Measurements from ENCODE around the gene EEPD1.

EEPD1 gene

DNA sequence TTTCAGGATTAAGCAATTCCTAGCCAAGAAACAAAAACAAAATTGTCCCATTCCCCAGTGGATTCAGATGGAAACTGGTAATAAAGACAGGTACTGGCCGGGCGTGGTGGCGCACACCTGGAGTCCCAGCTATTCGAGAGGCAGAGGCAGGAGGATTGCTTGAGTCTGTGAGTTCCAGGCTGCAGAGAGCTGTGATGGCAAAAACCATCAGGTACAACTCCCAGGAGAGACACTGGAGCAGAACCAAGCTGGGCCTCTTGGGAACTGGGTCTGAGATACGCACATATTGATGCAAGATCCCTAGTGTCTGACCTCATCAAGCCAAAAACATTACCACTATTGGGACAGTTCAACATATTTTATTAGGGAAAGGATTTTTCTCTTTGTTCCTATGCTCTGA, 152.6 kb downstream of the EEPD1 start:
- H3K27ac Mint-ChIP-seq = no peak overlapping the region
- H3K36me3 Mint-ChIP-seq = no peaks in the 10 kb centered on the region
- no peak for ATAC-seq

DNA sequence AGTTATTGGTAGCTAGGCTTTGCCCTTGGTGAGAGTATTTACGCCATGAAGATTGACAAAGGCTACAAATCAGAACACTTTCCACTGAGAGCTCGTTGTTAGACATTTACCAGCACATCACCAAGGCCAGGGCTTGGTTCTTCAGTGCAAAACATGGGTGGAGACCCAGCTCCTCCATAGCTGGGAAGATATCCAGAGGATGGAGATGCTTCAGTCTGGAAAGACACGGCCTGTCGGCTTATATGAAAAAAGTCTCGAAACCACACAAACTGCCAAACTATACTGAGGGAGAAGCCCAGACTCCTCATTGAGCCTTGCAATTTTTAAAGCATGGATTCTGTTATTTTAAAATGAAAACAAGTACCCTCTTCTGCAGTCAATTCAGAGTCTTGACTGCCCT, 153.2 kb downstream of the EEPD1 start:
- no peak overlapping the region for H3K27ac Mint-ChIP-seq
- H3K9me3 Mint-ChIP-seq = no peaks in the 10 kb centered on the region
- H3K4me1 Mint-ChIP-seq = no peaks in the 10 kb centered on the region
- H3K4me3 Mint-ChIP-seq = no peak overlapping the region
- no peaks in the 10 kb centered on the region for H3K36me3 Mint-ChIP-seq
- no peaks in the 10 kb centered on the region for H3K27me3 Mint-ChIP-seq
- no peak for ATAC-seq

More for the DNA sequence above, 152.6 kb downstream of the EEPD1 start:
- Mint-ChIP-seq H3K4me3 (no peak overlapping the region), H3K4me1 (no peaks in the 10 kb centered on the region), H3K27me3 (no peaks in the 10 kb centered on the region), H3K9me3 (no peaks in the 10 kb centered on the region)

DNA sequence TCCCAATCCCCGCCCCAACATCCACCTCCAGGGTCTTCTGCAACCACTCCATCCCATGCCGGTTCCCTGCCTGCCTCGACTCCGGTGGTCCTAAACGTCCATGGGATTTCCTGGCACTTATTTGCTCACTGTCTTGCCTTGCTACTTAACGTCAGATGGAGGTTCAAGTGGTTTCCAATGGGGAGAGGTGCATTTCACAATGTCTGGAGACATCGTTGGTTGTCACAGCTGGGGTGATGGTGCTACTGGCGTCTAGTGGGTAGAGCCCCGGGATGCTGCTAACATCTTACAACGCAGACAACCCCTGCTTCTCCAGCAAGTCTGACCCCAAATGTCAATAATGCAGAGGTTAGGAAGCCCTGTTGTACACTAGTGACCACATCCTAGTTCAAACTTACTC, 153.7 kb downstream of the EEPD1 start:
- Mint-ChIP-seq H3K27me3 (no peaks in the 10 kb centered on the region), H3K4me1 (no peaks in the 10 kb centered on the region), H3K27ac (no peak overlapping the region), H3K4me3 (no peak overlapping the region), H3K9me3 (no peaks in the 10 kb centered on the region), H3K36me3 (no peaks in the 10 kb centered on the region)
- ATAC-seq = no peak

DNA sequence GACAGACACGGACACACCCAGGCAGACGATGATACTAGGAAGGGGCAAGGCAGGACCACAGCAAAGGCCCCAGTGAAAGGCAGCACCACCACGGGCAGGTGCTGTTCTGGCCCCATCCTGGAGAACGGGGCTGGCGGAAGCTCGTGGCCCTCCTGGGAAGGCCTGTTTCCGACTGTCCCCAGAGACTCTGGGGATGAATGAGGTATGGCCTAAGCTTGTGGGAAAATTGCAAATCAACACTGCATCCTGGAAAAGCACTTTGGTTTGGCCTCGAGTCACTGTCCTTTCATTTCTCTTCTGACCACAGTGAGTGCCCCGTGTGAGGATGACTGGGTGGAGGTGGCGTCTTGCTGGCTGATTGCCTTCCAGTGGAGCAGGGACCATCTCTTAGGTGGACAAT, 155.0 kb downstream of the EEPD1 start:
- no peak for ATAC-seq
- no peak overlapping the region for H3K27ac Mint-ChIP-seq
- H3K9me3 Mint-ChIP-seq = no peaks in the 10 kb centered on the region
- peaks cover 8% of the 10 kb centered on the region for H3K4me1 Mint-ChIP-seq
- no peak overlapping the region for H3K4me3 Mint-ChIP-seq
- no peaks in the 10 kb centered on the region for H3K27me3 Mint-ChIP-seq
- H3K36me3 Mint-ChIP-seq = no peaks in the 10 kb centered on the region

DNA sequence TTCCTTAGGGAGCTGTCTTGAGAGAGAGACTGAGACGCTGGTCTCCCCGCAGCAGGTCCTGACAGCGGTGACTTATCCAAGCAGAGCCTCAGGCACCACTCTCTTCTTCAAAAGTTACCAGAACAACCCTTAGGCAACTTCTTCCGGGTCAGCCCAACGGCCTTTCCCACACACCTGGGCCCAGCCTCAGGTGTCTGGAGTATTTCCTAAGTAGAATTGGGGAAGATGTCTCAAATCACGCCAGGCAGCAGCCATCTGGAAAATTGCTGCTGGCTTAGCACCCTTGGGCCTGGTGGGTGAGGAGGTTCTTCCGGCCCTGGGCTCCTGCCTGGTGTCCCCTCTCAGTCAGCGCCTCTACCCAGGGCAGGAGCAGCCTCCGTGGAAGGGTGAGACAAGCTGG, 156.2 kb downstream of the EEPD1 start:
- Mint-ChIP-seq H3K36me3 (no peaks in the 10 kb centered on the region), H3K27me3 (no peaks in the 10 kb centered on the region), H3K27ac (no peak overlapping the region), H3K4me1 (peaks cover 8% of the 10 kb centered on the region), H3K4me3 (no peak overlapping the region), H3K9me3 (no peaks in the 10 kb centered on the region)
- ATAC-seq = no peak

DNA sequence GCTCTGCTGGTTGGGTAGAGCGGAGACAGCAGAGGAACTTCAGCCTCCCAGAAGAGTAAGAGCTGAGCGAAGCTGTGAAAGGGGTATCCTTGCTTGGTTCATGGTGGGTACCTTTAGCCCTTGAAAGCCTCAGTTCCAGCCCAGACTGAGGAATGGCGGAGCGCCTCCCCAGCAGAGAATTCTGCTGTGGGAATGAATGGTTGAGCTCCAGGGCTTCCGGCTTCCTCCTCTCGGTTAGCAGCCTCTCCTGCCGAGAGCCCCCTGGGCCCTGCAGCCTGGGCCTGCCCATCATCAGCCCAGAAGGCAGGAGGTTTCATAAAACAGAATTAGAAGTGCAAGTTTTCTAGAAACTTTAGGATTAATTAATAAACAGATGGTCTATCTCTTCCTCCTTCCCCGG, 156.7 kb downstream of the EEPD1 start:
- ATAC-seq = no peak
- Mint-ChIP-seq H3K27me3 (no peaks in the 10 kb centered on the region), H3K9me3 (no peaks in the 10 kb centered on the region), H3K4me1 (peaks cover 8% of the 10 kb centered on the region), H3K4me3 (no peak overlapping the region), H3K36me3 (no peaks in the 10 kb centered on the region), H3K27ac (no peak overlapping the region)

DNA sequence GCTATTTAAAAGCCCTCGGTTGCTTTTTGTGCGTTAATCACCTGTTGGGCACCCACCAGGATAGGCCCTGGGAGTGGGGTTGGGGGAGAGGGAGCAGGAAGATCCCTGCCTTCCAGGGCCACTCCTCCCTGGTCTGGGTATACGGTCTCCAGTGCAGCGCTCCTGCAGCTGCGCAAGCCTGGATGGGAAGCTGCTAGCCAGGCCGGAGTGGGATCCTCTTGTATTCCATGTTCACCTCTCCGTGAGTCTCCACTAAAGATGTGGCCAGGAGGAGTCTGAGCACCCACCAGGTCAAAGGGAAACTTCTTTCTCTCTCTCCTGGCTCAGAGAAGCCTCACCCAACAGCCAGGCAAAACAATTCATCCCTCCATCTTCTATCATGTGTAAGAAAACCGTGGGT, 157.8 kb downstream of the EEPD1 start:
- peaks cover 16% of the 10 kb centered on the region for H3K4me1 Mint-ChIP-seq
- no peaks in the 10 kb centered on the region for H3K9me3 Mint-ChIP-seq
- H3K27ac Mint-ChIP-seq = no peak overlapping the region
- H3K4me3 Mint-ChIP-seq = no peak overlapping the region
- no peaks in the 10 kb centered on the region for H3K27me3 Mint-ChIP-seq
- no peak for ATAC-seq
- no peaks in the 10 kb centered on the region for H3K36me3 Mint-ChIP-seq

DNA sequence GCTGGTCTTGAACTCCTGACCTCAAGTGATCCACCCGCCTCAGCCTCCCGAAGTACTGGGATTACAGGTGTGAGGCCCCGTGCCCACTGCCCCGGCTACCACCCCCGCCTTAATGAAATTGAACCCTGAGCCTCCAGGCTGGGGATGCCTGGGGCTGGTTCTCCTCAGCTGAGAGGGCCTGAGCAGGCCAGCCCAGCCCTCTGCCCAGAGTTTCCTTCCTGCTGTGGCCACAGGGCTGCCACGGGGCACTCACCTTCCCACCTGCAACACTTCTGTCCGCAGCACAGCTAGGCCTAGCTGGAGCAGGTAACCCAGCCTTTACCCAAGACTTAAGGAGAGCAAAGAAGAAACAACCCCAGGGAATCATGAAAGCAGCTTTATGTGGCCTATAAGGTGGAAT, 158.5 kb downstream of the EEPD1 start:
- H3K27ac Mint-ChIP-seq = no peak overlapping the region
- H3K36me3 Mint-ChIP-seq = no peaks in the 10 kb centered on the region

DNA sequence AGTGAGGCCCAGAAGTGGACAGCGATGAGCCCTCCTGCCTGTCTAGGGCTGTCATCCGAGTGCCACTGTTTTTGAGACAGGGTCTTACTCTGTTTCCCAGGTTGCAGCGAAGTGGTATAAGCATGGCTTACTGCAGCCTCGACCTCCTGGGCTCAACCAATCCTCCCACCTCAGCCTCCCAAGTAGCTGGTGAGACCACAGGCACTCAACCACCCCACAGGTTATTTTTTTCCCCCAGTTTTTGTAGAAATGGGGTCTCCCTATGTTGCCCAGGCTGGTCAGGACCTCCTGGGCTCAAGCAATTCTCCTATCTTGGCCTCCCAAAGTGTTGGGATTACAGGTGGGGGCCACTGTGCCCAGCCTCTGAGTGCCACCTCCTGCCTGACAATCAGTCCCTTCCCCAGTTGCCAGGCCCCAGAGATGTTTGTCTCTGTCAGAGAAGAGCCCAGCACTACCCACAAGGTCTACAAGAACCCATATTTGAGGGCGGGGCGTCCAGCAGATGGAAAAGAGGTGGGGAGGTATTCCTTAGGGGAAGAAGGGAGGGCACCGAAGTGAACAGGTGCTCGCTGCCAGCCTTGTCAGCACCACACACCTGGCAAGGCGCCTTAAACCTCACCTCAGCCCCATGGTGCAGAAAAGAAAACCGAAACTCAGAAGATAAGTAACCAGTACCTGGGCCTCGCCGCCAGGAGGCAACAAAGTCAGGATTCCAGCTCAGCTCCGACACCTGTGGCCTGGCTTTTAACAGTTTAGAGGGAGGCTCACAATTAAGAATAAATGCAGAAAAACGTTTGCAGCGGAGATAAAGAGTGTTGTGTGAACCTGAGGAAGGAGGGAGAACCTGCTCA, 159.2 kb downstream of the EEPD1 start:
- peaks cover 16% of the 10 kb centered on the region for H3K4me1 Mint-ChIP-seq
- no peak for ATAC-seq
- H3K9me3 Mint-ChIP-seq = no peaks in the 10 kb centered on the region
- no peak overlapping the region for H3K27ac Mint-ChIP-seq
- H3K4me3 Mint-ChIP-seq = no peak overlapping the region
- no peaks in the 10 kb centered on the region for H3K27me3 Mint-ChIP-seq
- H3K36me3 Mint-ChIP-seq = no peaks in the 10 kb centered on the region

More for the DNA sequence above, 158.5 kb downstream of the EEPD1 start:
- ATAC-seq = no peak
- Mint-ChIP-seq H3K4me3 (no peak overlapping the region), H3K9me3 (no peaks in the 10 kb centered on the region), H3K4me1 (peaks cover 16% of the 10 kb centered on the region), H3K27me3 (no peaks in the 10 kb centered on the region)

DNA sequence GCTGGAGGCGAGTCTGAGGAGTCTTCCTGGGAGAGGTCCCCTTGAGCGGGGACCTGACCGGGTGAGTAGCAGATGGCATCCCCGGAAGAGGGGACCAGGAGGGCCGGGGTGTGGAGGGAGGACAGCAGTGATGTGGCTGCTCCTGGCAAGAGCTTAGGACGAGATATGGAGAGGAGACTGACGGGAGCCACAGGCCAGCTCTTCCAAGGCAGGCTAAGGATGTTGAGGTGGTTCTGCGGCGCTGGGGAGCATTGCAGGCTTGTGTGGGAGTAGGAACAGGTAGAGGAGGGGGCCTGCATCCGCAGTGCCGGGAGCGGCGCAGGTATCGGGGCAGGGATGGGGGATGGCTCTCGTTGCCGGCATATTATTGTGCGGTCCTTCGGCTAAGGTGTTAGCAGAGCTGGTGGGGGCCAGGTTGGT, 159.9 kb downstream of the EEPD1 start:
- ATAC-seq = no peak
- no peak overlapping the region for H3K27ac Mint-ChIP-seq
- peaks cover 16% of the 10 kb centered on the region for H3K4me1 Mint-ChIP-seq
- no peaks in the 10 kb centered on the region for H3K9me3 Mint-ChIP-seq
- no peak overlapping the region for H3K4me3 Mint-ChIP-seq
- H3K36me3 Mint-ChIP-seq = no peaks in the 10 kb centered on the region
- no peaks in the 10 kb centered on the region for H3K27me3 Mint-ChIP-seq

DNA sequence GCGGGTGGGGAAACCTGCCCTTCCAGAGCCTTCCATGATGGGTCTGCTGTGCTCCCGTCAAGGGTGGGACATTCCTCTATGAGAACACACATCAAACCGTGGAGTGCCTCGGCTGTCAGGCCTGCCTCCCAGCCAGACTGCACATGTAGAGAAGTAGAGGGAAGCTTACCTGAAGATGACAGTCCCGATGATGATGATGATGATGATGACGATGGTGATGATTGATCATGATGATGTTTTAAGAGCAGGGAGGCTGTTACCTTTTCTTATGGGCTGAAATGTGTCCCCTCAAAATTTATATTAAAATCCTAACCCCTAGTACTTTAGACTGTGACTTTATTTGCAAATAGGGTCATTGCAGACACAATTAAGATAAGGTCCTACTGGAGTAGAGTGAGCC, 160.6 kb downstream of the EEPD1 start:
- H3K27me3 Mint-ChIP-seq = no peaks in the 10 kb centered on the region
- no peaks in the 10 kb centered on the region for H3K36me3 Mint-ChIP-seq
- ATAC-seq = no peak
- no peak overlapping the region for H3K27ac Mint-ChIP-seq
- no peak overlapping the region for H3K4me3 Mint-ChIP-seq
- H3K9me3 Mint-ChIP-seq = no peaks in the 10 kb centered on the region
- peaks cover 16% of the 10 kb centered on the region for H3K4me1 Mint-ChIP-seq

DNA sequence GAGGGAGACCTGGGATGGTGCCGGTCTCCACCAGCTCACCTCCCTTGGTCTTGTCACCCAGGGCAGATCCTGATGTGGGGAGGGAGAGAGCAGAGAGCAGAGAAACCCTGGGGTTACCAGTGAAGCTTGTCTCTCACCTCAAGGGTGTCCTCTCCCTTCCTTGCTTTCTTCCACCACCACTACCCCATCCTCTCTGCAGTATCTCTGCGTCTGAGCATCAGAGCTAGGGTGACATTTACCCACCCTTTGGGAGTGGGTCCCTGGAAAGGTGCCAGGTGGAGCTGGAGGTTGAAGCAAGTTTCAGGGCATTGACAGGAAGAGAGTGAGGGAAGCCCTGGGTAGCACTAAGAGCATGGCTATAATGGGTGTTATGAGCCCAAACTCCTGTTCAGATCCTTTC, 161.4 kb downstream of the EEPD1 start:
- Mint-ChIP-seq H3K27ac (no peak overlapping the region), H3K36me3 (no peaks in the 10 kb centered on the region), H3K27me3 (no peaks in the 10 kb centered on the region), H3K4me3 (no peak overlapping the region), H3K9me3 (no peaks in the 10 kb centered on the region), H3K4me1 (peaks cover 16% of the 10 kb centered on the region)
- no peak for ATAC-seq

DNA sequence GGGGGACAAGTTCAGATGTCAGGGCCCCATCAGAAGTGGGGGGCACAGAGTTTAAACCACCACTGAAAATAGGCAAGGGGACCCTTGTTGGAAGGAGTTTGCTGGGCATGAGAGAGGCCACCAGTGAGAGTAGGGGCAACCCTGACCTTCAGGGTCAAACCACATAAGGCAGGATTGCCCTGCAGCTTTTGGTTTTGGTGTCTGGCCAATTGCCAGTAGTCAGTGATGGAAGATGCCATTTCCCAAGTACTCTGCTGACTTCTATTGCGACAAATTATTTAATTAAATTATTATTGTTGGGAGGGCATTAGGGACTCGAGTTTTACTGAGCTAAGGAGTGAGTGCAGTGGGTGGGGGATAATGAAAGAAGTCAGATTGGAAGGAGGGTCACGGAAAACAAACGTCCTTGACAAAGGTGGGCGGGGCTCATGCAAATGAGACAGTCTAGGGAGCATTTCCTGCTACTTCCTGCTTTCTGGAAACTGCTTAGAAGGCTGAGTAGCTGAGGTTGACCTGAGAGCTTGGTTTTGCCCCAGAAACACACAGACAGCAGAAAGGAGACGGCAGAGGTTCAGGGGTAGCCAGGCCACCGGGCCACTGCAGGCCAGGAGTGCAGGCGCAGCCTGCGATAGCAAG, 162.4 kb downstream of the EEPD1 start:
- Mint-ChIP-seq H3K27ac (no peak overlapping the region), H3K4me1 (peaks cover 16% of the 10 kb centered on the region), H3K27me3 (no peaks in the 10 kb centered on the region), H3K9me3 (no peaks in the 10 kb centered on the region), H3K36me3 (no peaks in the 10 kb centered on the region), H3K4me3 (no peak overlapping the region)
- ATAC-seq = no peak

DNA sequence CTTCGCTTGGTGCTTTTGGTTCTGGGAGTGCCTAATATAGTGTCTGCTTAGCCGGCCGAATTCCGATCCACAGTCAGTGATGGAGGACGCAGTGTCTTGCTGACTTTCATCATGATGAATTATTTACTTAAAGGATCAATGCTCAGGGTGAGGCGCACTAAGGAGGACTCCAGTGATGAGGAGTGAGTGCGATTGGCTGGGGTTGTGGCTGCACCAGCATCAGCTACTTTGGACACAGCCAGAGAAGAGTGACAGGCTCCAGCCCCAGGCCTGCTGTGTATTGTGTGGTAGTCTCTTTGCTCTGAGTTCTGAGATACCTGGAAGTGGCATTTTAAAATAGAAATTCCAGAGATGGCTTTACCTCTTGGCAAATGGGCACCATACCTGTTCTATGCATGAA, 163.3 kb downstream of the EEPD1 start:
- H3K36me3 Mint-ChIP-seq = no peaks in the 10 kb centered on the region
- no peaks in the 10 kb centered on the region for H3K27me3 Mint-ChIP-seq
- no peak overlapping the region for H3K4me3 Mint-ChIP-seq
- H3K4me1 Mint-ChIP-seq = peaks cover 16% of the 10 kb centered on the region
- no peak for ATAC-seq
- no peaks in the 10 kb centered on the region for H3K9me3 Mint-ChIP-seq
- H3K27ac Mint-ChIP-seq = no peak overlapping the region

DNA sequence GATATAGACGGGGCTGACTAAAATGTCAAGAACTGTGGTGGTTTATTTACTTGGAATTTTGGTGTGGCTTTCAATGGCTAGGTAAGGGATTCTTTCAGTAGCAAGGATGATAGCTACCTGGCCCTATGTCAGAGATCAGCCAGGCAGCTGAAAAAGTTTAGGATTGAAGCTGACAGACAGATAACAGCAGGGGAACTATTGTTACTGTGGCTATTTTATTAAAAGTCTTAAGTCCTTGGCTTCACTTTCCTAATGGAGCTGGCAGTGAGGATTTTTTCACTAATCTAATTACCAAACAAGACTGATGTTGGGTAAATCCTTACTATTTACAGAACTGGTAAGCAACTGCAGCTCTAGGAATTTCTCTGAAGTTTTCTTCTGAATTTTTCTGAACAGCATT, 164.2 kb downstream of the EEPD1 start:
- Mint-ChIP-seq H3K4me3 (no peak overlapping the region), H3K36me3 (no peaks in the 10 kb centered on the region), H3K27me3 (peaks cover 8% of the 10 kb centered on the region), H3K4me1 (peaks cover 14% of the 10 kb centered on the region), H3K27ac (no peak overlapping the region), H3K9me3 (no peaks in the 10 kb centered on the region)
- no peak for ATAC-seq

DNA sequence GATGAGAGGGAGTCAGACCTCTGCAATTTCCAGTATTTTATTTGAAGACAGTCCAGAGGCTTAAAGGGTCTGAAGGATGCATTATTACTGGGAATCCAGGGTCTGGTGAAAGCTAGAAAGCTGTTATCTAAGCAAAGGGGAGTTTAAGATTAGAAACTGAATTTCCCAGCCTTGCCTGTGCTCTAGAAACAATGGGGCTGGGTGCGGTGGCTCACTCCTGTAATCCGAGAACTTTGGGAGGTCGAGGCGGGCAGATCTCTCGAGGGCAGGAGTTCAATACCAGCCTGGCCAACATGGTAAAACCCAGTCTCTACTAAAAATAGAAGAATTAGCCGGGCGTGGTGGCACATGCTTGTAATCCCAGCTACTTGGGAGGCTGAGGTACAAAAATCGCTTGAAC, 165.1 kb downstream of the EEPD1 start:
- H3K4me1 Mint-ChIP-seq = peaks cover 8% of the 10 kb centered on the region
- H3K27ac Mint-ChIP-seq = no peak overlapping the region
- ATAC-seq = no peak
- H3K27me3 Mint-ChIP-seq = peaks cover 16% of the 10 kb centered on the region
- H3K4me3 Mint-ChIP-seq = no peak overlapping the region
- H3K9me3 Mint-ChIP-seq = no peaks in the 10 kb centered on the region
- no peaks in the 10 kb centered on the region for H3K36me3 Mint-ChIP-seq
